Measurements from ENCODE around the gene UBL4B. TPM values are rescaled to one million over a fixed set of nuclear protein-coding genes. Genes with fewer than 3 reads are reported as not detected.

UBL4B gene, protein sequence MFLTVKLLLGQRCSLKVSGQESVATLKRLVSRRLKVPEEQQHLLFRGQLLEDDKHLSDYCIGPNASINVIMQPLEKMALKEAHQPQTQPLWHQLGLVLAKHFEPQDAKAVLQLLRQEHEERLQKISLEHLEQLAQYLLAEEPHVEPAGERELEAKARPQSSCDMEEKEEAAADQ
- total RNA-seq: under 1 TPM in 1 of 4 donors, not detected in 3; 0.59 TPM

DNA sequence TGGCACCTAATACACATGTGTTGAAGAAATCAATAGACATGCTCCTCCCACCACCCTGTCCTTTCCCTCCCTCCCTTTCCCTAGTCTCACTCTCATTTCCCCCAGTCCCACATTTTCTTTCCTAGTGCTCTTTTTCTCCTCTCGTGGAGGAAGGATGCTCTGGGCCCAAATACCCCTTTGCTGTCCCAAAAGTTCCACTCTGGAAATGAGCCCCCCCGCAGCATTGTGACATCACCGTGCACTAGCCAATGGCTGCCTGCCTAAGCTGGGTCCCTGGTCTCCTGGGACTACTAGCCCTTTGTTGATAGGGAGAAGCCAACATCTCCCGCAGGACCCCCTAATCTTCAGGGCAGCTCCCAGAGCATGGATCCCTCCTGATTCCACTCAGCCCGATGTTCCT lies at the start of gene UBL4B:
Gene UBL4B (plus strand): TSS at position 301 of the 400 bp plus-strand sequence. CDS start 92 bp downstream, at position 393.
- no peak for TF ChIP-seq POLR2A (IDR thresholded peaks at IDR 0.05)
- TF ChIP-seq, protein P1, sequence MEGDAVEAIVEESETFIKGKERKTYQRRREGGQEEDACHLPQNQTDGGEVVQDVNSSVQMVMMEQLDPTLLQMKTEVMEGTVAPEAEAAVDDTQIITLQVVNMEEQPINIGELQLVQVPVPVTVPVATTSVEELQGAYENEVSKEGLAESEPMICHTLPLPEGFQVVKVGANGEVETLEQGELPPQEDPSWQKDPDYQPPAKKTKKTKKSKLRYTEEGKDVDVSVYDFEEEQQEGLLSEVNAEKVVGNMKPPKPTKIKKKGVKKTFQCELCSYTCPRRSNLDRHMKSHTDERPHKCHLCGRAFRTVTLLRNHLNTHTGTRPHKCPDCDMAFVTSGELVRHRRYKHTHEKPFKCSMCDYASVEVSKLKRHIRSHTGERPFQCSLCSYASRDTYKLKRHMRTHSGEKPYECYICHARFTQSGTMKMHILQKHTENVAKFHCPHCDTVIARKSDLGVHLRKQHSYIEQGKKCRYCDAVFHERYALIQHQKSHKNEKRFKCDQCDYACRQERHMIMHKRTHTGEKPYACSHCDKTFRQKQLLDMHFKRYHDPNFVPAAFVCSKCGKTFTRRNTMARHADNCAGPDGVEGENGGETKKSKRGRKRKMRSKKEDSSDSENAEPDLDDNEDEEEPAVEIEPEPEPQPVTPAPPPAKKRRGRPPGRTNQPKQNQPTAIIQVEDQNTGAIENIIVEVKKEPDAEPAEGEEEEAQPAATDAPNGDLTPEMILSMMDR (IDR thresholded peaks at IDR 0.05): no peak
- no peaks in the 10 kb centered on the region for H3K9me3 ChIP-seq
- 75 to 76% methylated on average over 2 to 3 of the region's 5 CpGs for WGBS, 2 donors

DNA sequence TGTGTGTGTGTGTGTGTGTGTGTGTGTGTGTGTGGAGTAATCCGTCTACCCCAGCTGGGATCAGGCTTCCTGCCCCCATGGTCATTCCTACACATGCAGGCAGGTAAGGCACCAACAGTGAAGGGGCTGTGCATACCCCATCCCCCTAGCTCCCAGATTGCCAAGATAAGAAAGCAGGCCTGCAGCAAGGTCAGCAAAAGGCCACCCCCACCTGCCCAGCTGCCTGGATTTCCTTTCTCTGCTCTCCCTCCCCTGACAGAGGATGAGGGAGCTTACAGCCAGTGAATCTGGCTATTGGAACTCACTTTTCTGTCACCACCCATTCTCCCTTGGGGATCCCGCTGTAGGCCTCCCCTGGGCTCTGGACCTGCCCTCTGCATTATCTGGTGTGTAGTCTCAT lies 49.6 kb upstream of the UBL4B start:
- Histone ChIP-seq H3K4me3 (no peak overlapping the region), H3K27ac (no peak overlapping the region), H3K27me3 (peaks cover 0 to 30% (median 2%) of the 10 kb centered on the region in 4 donors), H3K4me1 (peaks cover 0 to 10% (median 0%) of the 10 kb centered on the region in 3 donors), H3K9me3 (no peaks in the 10 kb centered on the region), H3K36me3 (peaks cover 0 to 44% (median 0%) of the 10 kb centered on the region in 3 donors)
- no peak for TF ChIP-seq POLR2A (IDR thresholded peaks at IDR 0.05)
- TF ChIP-seq, protein P1 (IDR thresholded peaks at IDR 0.05): no peak
- intact Hi-C loops (cut with DNase I): no loop called here
- WGBS, 2 donors: 88 to 90% methylated on average over 1 of the region's 2 CpGs
- DNase-seq: no peak

More for the DNA sequence above, at the start of gene UBL4B:
- Histone ChIP-seq H3K36me3 (no peaks in the 10 kb centered on the region), H3K4me1 (no peaks in the 10 kb centered on the region), H3K27me3 (peaks cover 0 to 78% (median 0%) of the 10 kb centered on the region in 4 donors), H3K27ac (no peak within 1 kb of the TSS), H3K4me3 (no peak within 1 kb of the TSS)
- DNase-seq: no peak
- intact Hi-C loops (cut with DNase I): no loop called here

DNA sequence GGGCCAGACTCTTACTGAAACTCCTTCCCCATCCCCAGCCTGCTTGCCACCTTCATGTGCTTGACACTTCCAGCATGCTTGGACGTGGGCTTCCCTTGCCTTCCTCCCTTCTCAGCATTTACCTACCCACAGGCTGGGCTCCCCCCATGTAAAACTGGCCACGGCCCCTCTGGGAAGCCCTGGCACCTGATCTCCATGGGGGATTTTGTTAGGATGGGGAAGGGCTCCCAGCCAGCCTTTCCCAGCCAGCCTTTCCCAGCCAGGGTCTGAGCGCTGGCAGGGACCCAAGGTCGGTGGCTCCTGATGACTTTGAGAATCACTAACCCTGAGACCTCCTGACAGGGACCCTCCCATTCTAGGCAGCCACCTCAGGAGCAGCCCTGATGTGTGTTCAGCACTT lies 48.5 kb upstream of the UBL4B start:
- WGBS, 2 donors: 67 to 91% methylated on average over 1 of the region's 4 CpGs
- Histone ChIP-seq H3K4me3 (no peak overlapping the region), H3K27ac (no peak overlapping the region), H3K9me3 (no peaks in the 10 kb centered on the region), H3K4me1 (peaks cover 6 to 13% (median 7%) of the 10 kb centered on the region in 3 donors), H3K36me3 (peaks cover 0 to 33% (median 0%) of the 10 kb centered on the region in 3 donors), H3K27me3 (peaks cover 11 to 42% (median 14%) of the 10 kb centered on the region in 4 donors)
- DNase-seq: no peak
- intact Hi-C loops (cut with DNase I): no loop called here
- TF ChIP-seq, protein P1 (IDR thresholded peaks at IDR 0.05): no peak
- TF ChIP-seq POLR2A (IDR thresholded peaks at IDR 0.05): no peak

DNA sequence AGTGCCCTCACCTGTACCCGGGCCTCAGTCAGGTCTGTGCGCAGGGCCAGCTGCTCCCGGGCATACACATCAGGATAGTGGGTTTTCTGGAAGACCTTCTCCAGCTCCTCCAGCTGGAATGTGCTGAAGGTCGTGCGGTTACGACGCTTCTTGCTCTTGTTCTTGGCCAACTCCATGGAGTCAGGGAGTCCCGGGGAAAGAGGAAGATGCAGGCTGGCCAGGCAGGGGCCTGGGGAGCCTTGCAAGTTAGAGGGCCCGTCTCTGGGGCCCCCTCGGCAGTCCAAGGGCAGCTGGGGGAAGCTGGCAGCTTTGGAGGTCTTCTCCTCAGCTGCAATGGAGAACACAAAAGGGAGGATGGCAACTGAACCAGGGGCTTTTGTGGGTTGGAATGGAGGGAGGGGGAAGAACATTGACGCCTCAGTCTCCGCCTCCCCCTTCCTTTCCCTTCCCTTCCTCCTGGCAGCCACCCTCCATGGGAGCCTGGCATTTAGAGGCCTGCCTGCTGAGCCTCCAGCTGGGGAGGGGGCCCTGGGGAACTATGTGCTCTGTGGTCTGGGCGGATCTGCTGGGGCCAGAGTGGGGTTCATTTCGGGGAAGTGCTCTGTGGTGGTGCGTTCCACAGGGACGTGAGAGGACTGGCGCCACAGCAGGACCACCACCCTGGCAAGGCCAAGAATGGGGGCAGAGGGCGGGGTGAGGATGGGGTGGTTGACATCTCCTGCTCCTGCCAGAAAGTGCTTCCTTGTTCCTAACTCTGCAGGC lies 47.5 kb upstream of the UBL4B start:
- no peak overlapping the region for H3K27ac ChIP-seq
- no peaks in the 10 kb centered on the region for H3K9me3 ChIP-seq
- WGBS, 2 donors: 70 to 76% methylated on average over 2 to 9 of the region's 18 CpGs
- intact Hi-C loops (cut with DNase I): no loop called here
- H3K27me3 ChIP-seq: peaks cover 21 to 52% (median 23%) of the 10 kb centered on the region in 4 donors
- no peak for DNase-seq
- H3K4me1 ChIP-seq: peaks cover 12 to 23% (median 15%) of the 10 kb centered on the region in 3 donors
- TF ChIP-seq POLR2A (IDR thresholded peaks at IDR 0.05): no peak
- TF ChIP-seq, protein P1 (IDR thresholded peaks at IDR 0.05): no peak
- no peak overlapping the region for H3K4me3 ChIP-seq
- H3K36me3 ChIP-seq: peaks cover 0 to 23% (median 0%) of the 10 kb centered on the region in 3 donors

DNA sequence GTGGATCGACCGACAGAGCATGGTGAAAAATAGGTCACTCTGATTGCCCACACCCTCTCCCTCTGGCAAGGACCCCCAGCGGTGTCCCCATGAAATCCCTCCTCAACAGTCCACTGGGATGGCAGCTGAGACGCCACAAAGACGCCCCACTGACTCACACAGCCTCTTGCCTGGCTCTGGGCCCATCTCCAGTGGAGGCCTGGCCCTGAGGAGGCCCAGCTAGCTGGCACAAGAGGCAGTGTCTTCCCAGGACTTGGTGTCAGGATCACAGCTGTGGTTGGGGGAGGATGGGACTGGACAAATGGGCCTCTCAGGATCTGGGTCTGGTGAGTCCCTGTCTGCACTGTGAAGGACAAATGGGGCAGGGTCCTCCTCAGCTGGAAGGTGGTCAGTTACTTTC lies 46.4 kb upstream of the UBL4B start:
- DNase-seq: no peak
- H3K4me3 ChIP-seq: no peak overlapping the region
- 68 to 94% methylated on average over 3 of the region's 5 CpGs for WGBS, 2 donors
- TF ChIP-seq POLR2A (IDR thresholded peaks at IDR 0.05): no peak
- TF ChIP-seq, protein P1 (IDR thresholded peaks at IDR 0.05): no peak
- peaks cover 21 to 62% (median 30%) of the 10 kb centered on the region in 4 donors for H3K27me3 ChIP-seq
- intact Hi-C loops (cut with DNase I): no loop called here
- peaks cover 16 to 34% (median 22%) of the 10 kb centered on the region in 3 donors for H3K4me1 ChIP-seq
- H3K27ac ChIP-seq: no peak overlapping the region
- peaks cover 0 to 12% (median 0%) of the 10 kb centered on the region in 3 donors for H3K36me3 ChIP-seq
- H3K9me3 ChIP-seq: no peaks in the 10 kb centered on the region
